Chondrocyte (in vitro differentiated cells): ENCODE measurements around the gene MYO1F. TPM values are rescaled to one million over a fixed set of nuclear protein-coding genes. Genes with fewer than 3 reads are reported as not detected.

Experiments used
- DNase-seq: peaks from one replicate; pipeline ENCODE4 v3.0.0; 2021; ENCODE audit warnings: mixed read lengths, low spot score
- H3K27ac Mint-ChIP-seq: one replicate; pipeline ENCODE4 v1.8.0; 2021; ENCODE audit warnings: mild to moderate bottlenecking, moderate library complexity, mixed read lengths; ENCODE audit not compliant: unreplicated experiment
- H3K27me3 Mint-ChIP-seq: 2 replicates; pipeline ENCODE4 v1.8.0; 2021; ENCODE audit warnings: low read depth, mixed read lengths
- H3K36me3 Mint-ChIP-seq: 2 replicates; pipeline ENCODE4 v1.8.0; 2021; ENCODE audit warnings: low read depth, mixed read lengths
- H3K4me1 Mint-ChIP-seq: 2 replicates; pipeline ENCODE4 v1.8.0; 2021; ENCODE audit warnings: low read depth, mild to moderate bottlenecking, mixed read lengths
- H3K4me3 Mint-ChIP-seq: one replicate; pipeline ENCODE4 v1.8.0; 2021; ENCODE audit warnings: mild to moderate bottlenecking, moderate library complexity, mixed read lengths; ENCODE audit not compliant: unreplicated experiment
- H3K9me3 Mint-ChIP-seq: 2 replicates; pipeline ENCODE4 v1.8.0; 2021; ENCODE audit warnings: low read depth, mixed read lengths
- CTCF ChIP-seq: fragments of 200-600 bp; sonication (generic); IDR thresholded peaks from 2 replicates; pipeline ENCODE4 v1.5.0; 2021; ENCODE audit warnings: antibody characterized with exemption, mild to moderate bottlenecking, moderate library complexity
- total RNA-seq: library from RNA; stranded (reverse); gene quantifications from 3 replicates; pipeline ENCODE4 v1.2.1, GENCODE V29; 2021

Gene MYO1F
- total RNA-seq, 1 donor from 2014 or later = 0.50 TPM

- H3K27me3 Mint-ChIP-seq = no peaks in the 10 kb centered on the region
- H3K4me3 Mint-ChIP-seq = no peak overlapping the region
- H3K36me3 Mint-ChIP-seq = no peaks in the 10 kb centered on the region
- H3K27ac Mint-ChIP-seq = no peak overlapping the region
- H3K4me1 Mint-ChIP-seq = peaks cover 20% of the 10 kb centered on the region
- no peaks in the 10 kb centered on the region for H3K9me3 Mint-ChIP-seq
- DNase-seq = no peak
- peak; percentile 29 for TF ChIP-seq CTCF
These were observed 65.6 kb downstream of the MYO1F start for GRCh38 chr19:8511573-8512101.

GRCh38 chr19:8510589-8511115, 66.6 kb downstream of the MYO1F start:
- Mint-ChIP-seq H3K27me3 (no peaks in the 10 kb centered on the region), H3K4me1 (peaks cover 24% of the 10 kb centered on the region), H3K9me3 (no peaks in the 10 kb centered on the region), H3K36me3 (no peaks in the 10 kb centered on the region), H3K4me3 (no peak overlapping the region), H3K27ac (no peak overlapping the region)
- no peak for TF ChIP-seq CTCF
- no peak for DNase-seq

GRCh38 chr19:8506402-8506957, 70.8 kb downstream of the MYO1F start:
- Mint-ChIP-seq H3K36me3 (no peaks in the 10 kb centered on the region), H3K4me3 (peak overlapping the region; percentile 86), H3K27ac (peak overlapping the region; percentile 59), H3K27me3 (no peaks in the 10 kb centered on the region), H3K9me3 (no peaks in the 10 kb centered on the region), H3K4me1 (peaks cover 8% of the 10 kb centered on the region)
- no peak for DNase-seq
- peak; percentile 67 for TF ChIP-seq CTCF

- Mint-ChIP-seq H3K27ac (no peak overlapping the region), H3K27me3 (no peaks in the 10 kb centered on the region), H3K4me3 (peak overlapping the region; percentile 86), H3K9me3 (no peaks in the 10 kb centered on the region), H3K4me1 (peaks cover 8% of the 10 kb centered on the region), H3K36me3 (no peaks in the 10 kb centered on the region)
- TF ChIP-seq CTCF = peak; percentile 96
- no peak for DNase-seq
These were observed 71.4 kb downstream of the MYO1F start for GRCh38 chr19:8505680-8506401.

GRCh38 chr19:8504919-8505318, 72.3 kb downstream of the MYO1F start:
- Mint-ChIP-seq H3K27ac (no peak overlapping the region), H3K4me3 (peak overlapping the region; percentile 41), H3K27me3 (no peaks in the 10 kb centered on the region), H3K4me1 (peaks cover 13% of the 10 kb centered on the region), H3K9me3 (no peaks in the 10 kb centered on the region), H3K36me3 (no peaks in the 10 kb centered on the region)
- TF ChIP-seq CTCF = peak; percentile 11
- no peak for DNase-seq
